HepG2 (cell line): ENCODE measurements around the gene PHACTR1. TPM values are rescaled to one million over a fixed set of nuclear protein-coding genes. Genes with fewer than 3 reads are reported as not detected.

ENCODE experiments used
- CENPX ChIP-seq: sonication (generic); formaldehyde crosslinking; IDR thresholded peaks from 2 replicates; pipeline ENCODE4 v1.9.0; 2021; ENCODE audit warnings: mild to moderate bottlenecking, missing genetic modification reagents, moderate library complexity
- HMGA1 ChIP-seq: sonication (generic); formaldehyde crosslinking; conservative IDR thresholded peaks from 2 replicates; pipeline ENCODE4 v1.4.0; 2020; ENCODE audit warnings: missing genetic modification reagents
- IKZF1 ChIP-seq: fragments of 450-650 bp; IDR thresholded peaks from 2 replicates; pipeline ENCODE4 v1.7.1; 2016
- NFAT5 ChIP-seq: sonication (generic); formaldehyde crosslinking; IDR thresholded peaks from 2 replicates; pipeline ENCODE4 v1.4.0; 2020; ENCODE audit warnings: missing genetic modification reagents
- PRPF4 ChIP-seq: fragments of 200-400 bp; formaldehyde crosslinking; IDR thresholded peaks from 2 replicates; pipeline ENCODE4 v1.6.1; 2016; ENCODE audit warnings: low read length, low read depth; ENCODE audit not compliant: poor library complexity, severe bottlenecking
- U2AF1 ChIP-seq: fragments of 200-400 bp; formaldehyde crosslinking; optimal IDR thresholded peaks from 2 replicates; pipeline ENCODE3; 2017; ENCODE audit warnings: mild to moderate bottlenecking, low read depth, low read length
- ZKSCAN1 ChIP-seq: fragments of 150-350 bp; IDR thresholded peaks from 2 replicates; pipeline ENCODE4 v1.6.1; 2014; ENCODE audit warnings: low read length
- ZNF674 ChIP-seq: sonication (generic); formaldehyde crosslinking; IDR thresholded peaks from 2 replicates; pipeline ENCODE4 v1.5.0; 2020; ENCODE audit warnings: low read depth, mild to moderate bottlenecking, missing genetic modification reagents
- ZNF691 ChIP-seq: sonication (generic); formaldehyde crosslinking; IDR thresholded peaks from 2 replicates; pipeline ENCODE4 v1.4.0; 2020; ENCODE audit warnings: missing genetic modification reagents, low read depth, mild to moderate bottlenecking, borderline replicate concordance
- polyA plus RNA-seq, 8 experiments: library from polyadenylated mRNA; depleted of rRNA in 3 of 8; stranded (reverse) in 7 of 8; unstranded in 1 of 8; fragments of >200 nt; fragmentation: Illumina TruSeq in 4 of 8; extraction: Trizol in 4 of 8; gene quantifications; 2 replicates each; pipeline versions ENCODE4 v1.2.1 to v1.2.3, GENCODE V29; 2011 to 2016; ENCODE audit warnings: low read depth in 4 of 8, missing spikeins in 1 of 8, mixed read lengths in 1 of 8; ENCODE audit not compliant: insufficient read depth in 1 of 8
- total RNA-seq, 5 experiments: library from RNA; depleted of rRNA; stranded (reverse); fragments of >200 nt; fragmentation: Illumina TruSeq; extraction: Trizol; gene quantifications; 2 replicates each; pipeline ENCODE4 v1.2.3, GENCODE V29; 2016; ENCODE audit warnings: low read depth in 1 of 5
- TF ChIP-seq, protein P1 (sequence below): sonication (generic); formaldehyde crosslinking; IDR thresholded peaks from 2 replicates; pipeline ENCODE4 v1.5.0; 2020; ENCODE audit warnings: mild to moderate bottlenecking, missing genetic modification reagents

PHACTR1 gene
- total and polyA plus RNA-seq, 2 of the 13 experiments (the other 11 are each of a cell fraction or from before 2014, with no cell fraction given), result 0.09 TPM; not detected in 1

DNA sequence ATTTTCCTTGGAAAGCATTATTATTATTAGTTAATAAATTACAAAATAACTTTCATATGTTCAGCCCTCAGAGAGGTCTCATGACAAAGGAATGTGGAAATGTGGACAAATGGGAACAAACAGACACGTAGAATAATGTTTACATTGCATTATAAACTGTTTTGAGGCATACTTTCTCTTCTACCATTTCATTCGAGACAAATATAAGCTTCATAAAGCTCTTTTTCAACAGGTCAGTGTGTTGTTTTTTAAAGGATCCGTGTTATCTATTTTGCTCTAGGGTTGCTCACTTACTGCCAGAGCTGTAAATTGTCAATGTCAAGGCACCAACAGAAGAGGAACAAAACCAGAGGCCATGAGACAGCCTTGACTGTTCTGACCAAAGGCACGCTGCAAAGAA lies 256.8 kb downstream of the PHACTR1 start (continued):
- no peak for TF ChIP-seq NFAT5 (CRISPR knock-in tag)
- TF ChIP-seq CENPX (CRISPR knock-in tag), result no peak
- no peak for TF ChIP-seq U2AF1
- no peak for TF ChIP-seq ZNF691
- TF ChIP-seq, protein P1, sequence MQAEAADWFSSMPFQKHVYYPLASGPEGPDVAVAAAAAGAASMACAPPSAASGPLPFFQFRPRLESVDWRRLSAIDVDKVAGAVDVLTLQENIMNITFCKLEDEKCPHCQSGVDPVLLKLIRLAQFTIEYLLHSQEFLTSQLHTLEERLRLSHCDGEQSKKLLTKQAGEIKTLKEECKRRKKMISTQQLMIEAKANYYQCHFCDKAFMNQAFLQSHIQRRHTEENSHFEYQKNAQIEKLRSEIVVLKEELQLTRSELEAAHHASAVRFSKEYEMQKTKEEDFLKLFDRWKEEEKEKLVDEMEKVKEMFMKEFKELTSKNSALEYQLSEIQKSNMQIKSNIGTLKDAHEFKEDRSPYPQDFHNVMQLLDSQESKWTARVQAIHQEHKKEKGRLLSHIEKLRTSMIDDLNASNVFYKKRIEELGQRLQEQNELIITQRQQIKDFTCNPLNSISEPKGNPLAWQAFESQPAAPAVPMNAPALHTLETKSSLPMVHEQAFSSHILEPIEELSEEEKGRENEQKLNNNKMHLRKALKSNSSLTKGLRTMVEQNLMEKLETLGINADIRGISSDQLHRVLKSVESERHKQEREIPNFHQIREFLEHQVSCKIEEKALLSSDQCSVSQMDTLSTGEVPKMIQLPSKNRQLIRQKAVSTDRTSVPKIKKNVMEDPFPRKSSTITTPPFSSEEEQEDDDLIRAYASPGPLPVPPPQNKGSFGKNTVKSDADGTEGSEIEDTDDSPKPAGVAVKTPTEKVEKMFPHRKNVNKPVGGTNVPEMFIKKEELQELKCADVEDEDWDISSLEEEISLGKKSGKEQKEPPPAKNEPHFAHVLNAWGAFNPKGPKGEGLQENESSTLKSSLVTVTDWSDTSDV (CRISPR knock-in tag), result no peak
- TF ChIP-seq ZNF674 (CRISPR knock-in tag), result no peak
- TF ChIP-seq PRPF4, result no peak
- no peak for TF ChIP-seq IKZF1
- TF ChIP-seq ZKSCAN1, result no peak
- no peak for TF ChIP-seq HMGA1 (CRISPR knock-in tag)
